Duodenal mucosa (tissue), 2 donors: ENCODE data around the gene GPALPP1.

ENCODE experiments used
- H3K27ac ChIP-seq: one replicate; pipeline ENCODE4 v1.7.0; 2013; ENCODE audit warnings: low read depth, low read length
- H3K27me3 ChIP-seq, 2 donors: one replicate each; pipeline ENCODE4 v1.7.0; 2013; ENCODE audit warnings: low read length in 2 of 2, control low read depth in 1 of 2; ENCODE audit not compliant: insufficient read depth in 2 of 2, control insufficient read depth in 1 of 2
- H3K36me3 ChIP-seq, 2 donors: one replicate each; pipeline ENCODE4 v1.7.0; 2013; ENCODE audit warnings: low read length in 2 of 2, control low read depth in 1 of 2; ENCODE audit not compliant: insufficient read depth in 2 of 2, control insufficient read depth in 1 of 2
- H3K4me1 ChIP-seq, 2 donors: one replicate each; pipeline ENCODE4 v1.7.0; 2013; ENCODE audit warnings: low read length in 2 of 2, control low read depth in 1 of 2; ENCODE audit not compliant: insufficient read depth in 2 of 2, control insufficient read depth in 1 of 2
- H3K4me3 ChIP-seq, 2 donors: one replicate each; pipeline ENCODE4 v1.7.0; 2013; ENCODE audit warnings: low read length in 2 of 2, low read depth in 1 of 2
- H3K9ac ChIP-seq, 2 donors: one replicate each; pipeline ENCODE4 v1.7.0; 2013; ENCODE audit warnings: low read length in 2 of 2, low read depth in 1 of 2
- H3K9me3 ChIP-seq, 2 donors: one replicate each; pipeline ENCODE4 v1.7.0; 2013; ENCODE audit warnings: low read length in 2 of 2, control low read depth in 1 of 2; ENCODE audit not compliant: control insufficient read depth in 1 of 2

Gene GPALPP1

DNA sequence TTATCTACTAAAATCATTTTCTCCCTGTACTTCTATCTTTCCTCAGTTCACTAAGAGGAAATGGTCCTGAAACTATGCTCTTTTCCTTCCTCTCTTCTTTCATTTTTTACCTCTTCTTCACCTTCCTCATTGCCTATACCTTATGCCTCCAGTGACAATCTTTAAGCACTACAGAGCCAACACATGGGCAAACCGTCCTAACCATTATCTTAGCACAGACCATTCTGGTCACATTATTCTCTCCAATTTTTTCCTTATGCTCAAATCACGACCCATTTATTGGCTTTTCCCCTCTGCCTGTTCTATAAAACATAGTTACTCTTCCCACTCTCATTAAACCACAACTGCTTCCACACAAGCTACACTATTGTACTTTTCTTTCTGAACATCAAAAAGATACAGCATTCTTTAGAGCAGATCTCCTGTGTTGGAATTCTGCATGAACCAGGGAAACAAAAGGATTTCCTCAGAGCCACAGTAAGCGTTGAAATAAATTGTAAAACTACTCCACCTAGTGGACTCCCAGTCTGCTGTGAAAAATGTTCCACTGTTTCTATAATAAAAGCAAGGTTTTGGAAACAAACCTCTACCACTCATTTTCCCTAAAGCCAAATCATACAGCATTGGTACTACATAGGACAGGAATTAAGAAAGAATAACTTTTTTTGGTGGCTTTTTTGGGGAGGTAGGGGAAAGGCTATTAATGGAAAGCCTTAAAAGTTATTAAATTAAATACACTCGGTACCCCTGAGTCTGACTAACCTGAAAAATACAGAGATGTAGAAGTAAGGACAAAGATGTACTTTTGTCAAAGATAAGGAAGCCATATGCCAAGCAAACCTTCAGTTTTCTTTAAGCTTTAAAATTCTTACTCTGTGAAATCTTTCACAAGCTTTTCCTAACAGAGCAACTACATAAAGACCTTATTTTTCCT, 19.5 kb upstream of the GPALPP1 start:
- no peak overlapping the region for H3K27ac ChIP-seq
- H3K9ac ChIP-seq, result no peak overlapping the region
- H3K27me3 ChIP-seq, result no peaks in the 10 kb centered on the region
- H3K36me3 ChIP-seq, result peaks cover 0 to 12% of the 10 kb centered on the region in 2 donors
- no peaks in the 10 kb centered on the region for H3K9me3 ChIP-seq
- peaks cover 5 to 16% of the 10 kb centered on the region in 2 donors for H3K4me1 ChIP-seq
- no peak overlapping the region for H3K4me3 ChIP-seq

DNA sequence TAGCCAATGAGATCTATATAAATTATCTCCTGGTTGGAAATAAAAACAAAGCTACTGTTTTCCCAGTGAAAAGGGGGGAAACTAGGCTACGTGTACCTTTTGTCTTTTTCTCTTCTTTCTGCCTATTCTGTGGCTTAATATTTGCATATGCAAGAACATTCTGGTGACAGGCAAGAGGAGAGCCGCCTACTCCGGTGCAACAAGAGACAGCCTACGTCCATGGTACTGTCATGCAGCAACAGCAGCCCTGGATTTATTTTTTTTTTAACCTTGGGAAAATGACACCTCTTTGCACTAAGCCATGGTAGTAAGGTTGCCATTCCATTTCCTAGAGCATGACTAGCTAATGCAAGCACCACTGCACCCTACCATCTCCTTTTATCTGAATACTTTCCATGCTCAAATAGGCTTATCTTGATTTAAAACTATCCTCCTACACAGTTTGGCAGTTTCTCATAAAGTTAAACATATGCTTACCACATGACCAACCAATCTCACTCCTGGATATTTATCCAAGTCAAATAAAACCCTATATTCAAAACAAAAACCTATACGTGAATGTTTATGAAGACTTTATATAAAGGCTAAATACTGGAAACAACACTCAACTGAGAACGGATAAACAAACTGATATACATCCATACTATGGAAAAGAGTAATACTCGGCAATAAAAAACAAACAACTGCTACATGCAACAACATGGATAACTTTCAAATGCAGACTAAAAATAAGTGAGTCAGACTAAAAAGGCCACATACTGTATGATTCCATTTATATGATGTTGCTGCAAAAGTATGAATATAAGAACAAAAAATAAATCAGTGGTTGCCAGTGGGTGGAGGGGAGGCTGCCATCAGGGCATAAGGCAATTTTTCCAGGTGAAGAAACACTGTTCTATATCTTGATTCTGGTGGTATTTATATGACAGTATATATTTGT, 17.4 kb upstream of the GPALPP1 start:
- Histone ChIP-seq H3K36me3 (peaks cover 4 to 9% of the 10 kb centered on the region in 2 donors), H3K9ac (no peak overlapping the region), H3K27ac (no peak overlapping the region), H3K4me1 (peaks cover 5 to 16% of the 10 kb centered on the region in 2 donors), H3K27me3 (no peaks in the 10 kb centered on the region), H3K9me3 (no peaks in the 10 kb centered on the region), H3K4me3 (no peak overlapping the region)

DNA sequence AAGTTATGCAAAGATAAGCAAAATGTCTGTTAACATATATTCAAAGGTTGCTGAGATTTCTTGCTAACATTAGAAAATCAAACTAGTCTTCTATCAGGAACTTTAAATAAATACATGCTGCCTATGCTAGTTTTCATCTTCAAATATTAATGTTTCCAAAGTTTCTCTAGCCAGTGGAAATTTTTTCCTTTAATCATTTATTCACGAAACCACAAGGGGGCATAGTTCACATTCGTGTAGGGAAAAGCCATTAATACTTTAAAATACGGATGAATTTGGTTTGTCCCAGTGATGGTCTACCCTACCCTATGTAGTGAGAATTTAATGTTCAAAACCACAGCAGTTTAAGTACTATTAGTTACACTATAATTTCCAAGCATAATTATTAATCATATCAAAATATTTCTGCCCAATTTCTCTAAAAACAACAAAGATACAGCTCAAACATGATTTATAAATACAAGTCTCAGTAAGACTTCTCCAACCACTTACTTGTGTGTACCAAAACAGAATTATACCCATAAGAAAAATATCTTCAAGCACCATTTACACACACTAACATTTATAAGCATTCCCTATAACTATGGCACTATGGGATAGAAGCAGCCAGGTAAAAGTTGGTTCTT, 16.3 kb upstream of the GPALPP1 start:
- H3K9ac ChIP-seq, result no peak overlapping the region
- no peak overlapping the region for H3K27ac ChIP-seq
- no peaks in the 10 kb centered on the region for H3K9me3 ChIP-seq
- no peaks in the 10 kb centered on the region for H3K27me3 ChIP-seq
- H3K36me3 ChIP-seq, result peaks cover 4 to 16% of the 10 kb centered on the region in 2 donors
- H3K4me3 ChIP-seq, result no peak overlapping the region
- peaks cover 0 to 7% of the 10 kb centered on the region in 2 donors for H3K4me1 ChIP-seq

DNA sequence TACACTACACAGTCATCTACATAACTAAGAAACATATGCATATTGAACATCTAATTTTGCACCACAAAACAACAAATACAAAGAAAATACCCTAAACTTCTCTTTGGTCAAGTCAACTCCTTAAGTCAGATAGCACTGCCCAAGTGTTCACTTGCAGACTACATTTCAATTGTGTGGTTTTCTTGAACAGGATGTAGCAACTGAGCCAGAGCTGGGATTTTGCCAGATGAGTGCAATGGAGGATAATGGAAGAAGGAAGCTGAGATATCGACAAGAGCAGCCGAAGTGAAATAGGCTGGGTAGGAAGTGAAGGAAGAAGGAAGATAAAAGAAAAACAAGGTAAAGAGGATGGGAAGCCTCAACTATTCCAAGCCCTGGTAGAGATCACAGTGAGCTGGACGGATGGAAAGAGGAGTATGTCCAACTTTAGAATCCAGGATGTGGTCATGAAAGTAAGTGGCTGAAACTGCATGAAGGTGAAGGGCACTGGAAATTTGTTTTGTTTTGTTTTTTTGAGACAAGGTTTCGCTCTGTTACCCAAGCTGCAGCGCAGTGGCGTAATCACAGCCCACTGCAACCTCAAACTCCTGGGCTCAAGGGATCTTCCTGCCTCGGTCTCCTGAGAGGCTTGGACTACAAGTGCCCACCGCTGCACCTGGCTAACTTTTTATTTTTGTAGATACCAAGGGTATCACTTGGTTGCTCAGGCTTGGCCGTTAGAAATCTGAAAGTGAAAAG, 15.1 kb upstream of the GPALPP1 start:
- no peak overlapping the region for H3K9ac ChIP-seq
- no peak overlapping the region for H3K4me3 ChIP-seq
- no peaks in the 10 kb centered on the region for H3K27me3 ChIP-seq
- H3K9me3 ChIP-seq, result no peaks in the 10 kb centered on the region
- H3K4me1 ChIP-seq, result no peaks in the 10 kb centered on the region
- no peak overlapping the region for H3K27ac ChIP-seq
- H3K36me3 ChIP-seq, result peaks cover 11 to 27% of the 10 kb centered on the region in 2 donors

DNA sequence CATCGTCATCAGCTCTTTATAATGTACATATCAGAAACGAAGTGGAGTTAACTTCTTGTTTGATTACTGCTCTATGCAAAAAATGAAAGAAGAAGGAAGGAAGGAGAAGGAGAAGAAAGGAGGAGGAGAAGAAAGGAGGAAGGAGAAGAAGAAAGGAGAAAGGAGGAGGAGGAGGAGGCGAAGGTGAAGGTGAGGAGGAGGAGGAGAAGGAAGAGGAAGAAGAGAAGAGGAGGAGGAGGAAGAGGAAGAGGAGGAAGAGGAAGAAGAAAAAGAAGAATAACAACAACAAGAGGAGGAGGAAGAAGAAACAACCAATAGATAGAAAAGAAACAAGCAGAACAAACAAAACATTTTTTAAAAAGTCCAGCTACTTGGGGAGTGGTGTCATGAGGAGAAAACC, 13.1 kb upstream of the GPALPP1 start:
- no peak overlapping the region for H3K9ac ChIP-seq
- peaks cover 18 to 35% of the 10 kb centered on the region in 2 donors for H3K36me3 ChIP-seq

DNA sequence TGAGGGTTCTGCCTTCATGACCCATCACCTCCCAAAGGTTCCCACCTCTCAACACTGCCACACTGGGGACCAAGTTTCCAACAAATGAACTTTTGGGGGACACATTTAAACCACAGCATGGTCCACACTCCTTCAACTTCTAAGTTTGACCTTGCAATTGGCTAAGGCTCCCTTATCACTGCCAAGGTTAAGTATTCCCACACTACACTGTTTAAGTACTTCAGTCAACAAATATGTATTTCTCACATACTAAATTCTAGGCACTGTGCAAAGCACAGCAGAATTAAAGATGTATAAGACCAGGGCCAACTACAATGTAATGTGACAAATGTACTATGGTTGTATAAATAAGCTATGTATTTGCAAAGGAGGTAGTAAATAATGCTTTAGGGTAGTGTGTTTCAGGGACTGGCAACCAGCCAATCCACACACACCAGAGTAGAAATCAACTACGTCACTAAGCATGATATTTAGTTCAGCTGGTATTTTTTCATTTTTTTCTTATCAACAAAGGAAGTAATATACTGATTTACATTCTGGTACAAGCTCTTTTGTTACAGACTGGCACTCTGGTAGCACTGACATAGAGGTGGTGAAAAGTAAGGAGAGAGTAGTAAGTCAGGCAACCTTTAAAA, 12.3 kb upstream of the GPALPP1 start:
- Histone ChIP-seq H3K27ac (no peak overlapping the region), H3K36me3 (peaks cover 18 to 28% of the 10 kb centered on the region in 2 donors), H3K9ac (no peak overlapping the region), H3K9me3 (no peaks in the 10 kb centered on the region), H3K4me3 (no peak overlapping the region), H3K4me1 (no peaks in the 10 kb centered on the region), H3K27me3 (no peaks in the 10 kb centered on the region)

More for the DNA sequence above, 13.1 kb upstream of the GPALPP1 start:
- Histone ChIP-seq H3K4me3 (no peak overlapping the region), H3K9me3 (no peaks in the 10 kb centered on the region), H3K27me3 (no peaks in the 10 kb centered on the region), H3K27ac (no peak overlapping the region), H3K4me1 (no peaks in the 10 kb centered on the region)

DNA sequence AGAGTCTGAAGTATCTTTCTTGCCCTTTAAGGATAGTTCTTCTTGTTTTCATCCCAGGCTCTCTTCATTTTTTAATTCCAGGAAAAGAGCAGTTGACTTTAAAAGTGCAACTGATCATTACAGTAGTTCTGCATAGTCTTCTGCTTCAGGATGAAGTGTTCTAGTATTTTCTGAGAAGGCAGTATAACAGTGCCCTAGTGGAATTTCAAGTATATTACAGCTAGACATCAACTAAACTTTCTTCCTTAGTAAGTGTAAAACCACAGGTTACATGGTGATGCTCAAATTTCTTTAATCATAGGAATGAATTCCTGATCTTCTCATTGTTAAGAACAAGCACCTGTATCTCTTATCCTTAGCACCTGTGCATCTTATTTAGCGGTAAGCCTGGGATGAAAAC, 11.0 kb upstream of the GPALPP1 start:
- Histone ChIP-seq H3K36me3 (peaks cover 18 to 28% of the 10 kb centered on the region in 2 donors), H3K9me3 (no peaks in the 10 kb centered on the region), H3K4me1 (no peaks in the 10 kb centered on the region), H3K27ac (no peak overlapping the region), H3K9ac (no peak overlapping the region), H3K4me3 (no peak overlapping the region), H3K27me3 (no peaks in the 10 kb centered on the region)

DNA sequence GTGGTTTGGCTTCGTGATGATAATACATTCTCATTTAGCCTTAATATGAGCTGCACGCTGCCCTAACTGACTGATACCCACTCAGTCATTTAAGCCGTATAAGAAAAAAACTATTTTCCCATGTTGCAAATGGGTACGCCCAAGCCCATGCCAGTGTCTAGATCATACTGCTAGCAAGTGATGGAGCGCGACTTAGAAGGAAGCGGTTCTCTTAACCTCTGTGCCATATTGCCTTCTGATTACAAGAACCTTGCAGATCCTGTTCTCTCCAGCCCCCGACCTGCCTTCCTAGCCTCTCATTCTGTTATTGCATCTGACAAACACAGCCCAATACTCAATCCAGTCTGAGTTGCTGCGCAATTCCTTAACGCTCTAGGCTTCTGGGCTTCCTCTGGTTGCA, 603 bp downstream of the GPALPP1 start:
- H3K9me3 ChIP-seq, result no peaks in the 10 kb centered on the region
- H3K9ac ChIP-seq, result peak overlapping the region; percentile 65 to 95
- peaks cover 0 to 7% of the 10 kb centered on the region in 2 donors for H3K36me3 ChIP-seq
- H3K27me3 ChIP-seq, result no peaks in the 10 kb centered on the region
- peaks cover 19 to 21% of the 10 kb centered on the region in 2 donors for H3K4me1 ChIP-seq
- peak overlapping the region; percentile 93 to 98 for H3K4me3 ChIP-seq
- peak overlapping the region; percentile 52 for H3K27ac ChIP-seq

DNA sequence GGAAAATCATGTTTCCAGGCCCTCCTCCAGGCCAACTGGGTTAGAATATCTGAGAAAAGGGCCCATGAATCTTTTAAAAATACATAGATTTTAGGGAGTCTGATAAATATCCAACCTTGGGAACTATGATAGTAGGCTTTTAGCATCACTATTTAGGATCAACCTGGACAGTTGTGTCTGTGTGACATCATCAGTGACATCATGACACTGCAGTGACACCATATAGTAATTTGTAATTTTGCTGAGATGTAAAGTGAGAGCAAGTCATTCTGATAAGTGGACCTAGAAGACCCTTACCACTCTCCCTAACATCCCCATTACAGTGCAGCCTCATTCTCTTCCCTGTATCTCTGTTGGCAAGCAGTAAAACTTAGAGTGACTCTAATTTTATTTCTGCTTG, 14.1 kb downstream of the GPALPP1 start:
- no peaks in the 10 kb centered on the region for H3K9me3 ChIP-seq
- H3K4me3 ChIP-seq, result no peak overlapping the region
- H3K4me1 ChIP-seq, result no peaks in the 10 kb centered on the region
- peaks cover 13 to 20% of the 10 kb centered on the region in 2 donors for H3K36me3 ChIP-seq
- H3K27me3 ChIP-seq, result no peaks in the 10 kb centered on the region
- no peak overlapping the region for H3K27ac ChIP-seq
- no peak overlapping the region for H3K9ac ChIP-seq
